H9 (cell line): Measurements from ENCODE around the gene CDC42EP1. TPM values are rescaled to one million over a fixed set of nuclear protein-coding genes. Genes with fewer than 3 reads are reported as not detected.

Experiments used
- DNase-seq: peaks from one replicate; pipeline ENCODE4 v3.0.0-alpha.2; 2017
- H2AFZ ChIP-seq: one replicate; pipeline ENCODE4 v1.6.1; 2013; ENCODE audit warnings: mild to moderate bottlenecking, low read length, control low read depth, moderate library complexity
- H2AK5ac ChIP-seq: 2 replicates; pipeline ENCODE4 v1.6.1; 2013; ENCODE audit warnings: low read length, control low read depth, mixed read lengths; ENCODE audit not compliant: insufficient read length
- H2BK120ac ChIP-seq: one replicate; pipeline ENCODE4 v1.6.1; 2013; ENCODE audit warnings: low read depth, mild to moderate bottlenecking, low read length, control low read depth, inconsistent platforms; ENCODE audit not compliant: poor library complexity, severe bottlenecking
- H2BK12ac ChIP-seq: 2 replicates; pipeline ENCODE4 v1.6.1; 2013; ENCODE audit warnings: low read length, control low read depth, mixed read lengths, low read depth; ENCODE audit not compliant: insufficient read length
- H2BK15ac ChIP-seq: 2 replicates; pipeline ENCODE4 v1.6.1; 2013; ENCODE audit warnings: low read depth, low read length, control low read depth
- H2BK20ac ChIP-seq: one replicate; pipeline ENCODE4 v1.6.1; 2013; ENCODE audit warnings: low read depth, mild to moderate bottlenecking, low read length, control low read depth, inconsistent platforms; ENCODE audit not compliant: poor library complexity, severe bottlenecking
- H2BK5ac ChIP-seq: 2 replicates; pipeline ENCODE4 v1.6.1; 2013; ENCODE audit warnings: low read length, control low read depth, mixed read lengths; ENCODE audit not compliant: insufficient read length
- H3K14ac ChIP-seq: 2 replicates; pipeline ENCODE4 v1.6.1; 2013; ENCODE audit warnings: low read length, control low read depth; ENCODE audit not compliant: insufficient read depth
- H3K18ac ChIP-seq: 2 replicates; pipeline ENCODE4 v1.6.1; 2013; ENCODE audit warnings: low read depth, mild to moderate bottlenecking, mixed read lengths, low read length, control low read depth; ENCODE audit not compliant: insufficient read length
- H3K23ac ChIP-seq: 2 replicates; pipeline ENCODE4 v1.6.1; 2013; ENCODE audit warnings: low read length, control low read depth, mixed read lengths, low read depth; ENCODE audit not compliant: insufficient read length
- H3K23me2 ChIP-seq: 2 replicates; pipeline ENCODE4 v1.6.1; 2013; ENCODE audit warnings: low read depth, mild to moderate bottlenecking, mixed read lengths, low read length, control low read depth; ENCODE audit not compliant: insufficient read length, poor library complexity, severe bottlenecking
- H3K27ac ChIP-seq: 2 replicates; pipeline ENCODE4 v1.5.1; 2013; ENCODE audit warnings: low read length, control low read depth, mixed read lengths, low read depth; ENCODE audit not compliant: insufficient read length
- H3K27me3 ChIP-seq: 2 replicates; pipeline ENCODE4 v1.6.1; 2013; ENCODE audit warnings: low read length, control low read depth, inconsistent platforms; ENCODE audit not compliant: insufficient read depth
- H3K4ac ChIP-seq: 2 replicates; pipeline ENCODE4 v1.6.1; 2013; ENCODE audit warnings: low read depth, mild to moderate bottlenecking, control low read depth, inconsistent platforms, low read length, moderate library complexity
- H3K4me1 ChIP-seq: 2 replicates; pipeline ENCODE4 v1.6.1; 2013; ENCODE audit warnings: low read length, control low read depth, inconsistent platforms; ENCODE audit not compliant: insufficient read depth
- H3K4me2 ChIP-seq: 2 replicates; pipeline ENCODE4 v1.6.1; 2013; ENCODE audit warnings: low read length, control low read depth, mixed read lengths; ENCODE audit not compliant: insufficient read length, insufficient read depth
- H3K56ac ChIP-seq: 2 replicates; pipeline ENCODE4 v1.6.1; 2013; ENCODE audit warnings: low read depth, mild to moderate bottlenecking, mixed read lengths, low read length, control low read depth; ENCODE audit not compliant: insufficient read length
- H3K79me1 ChIP-seq: 2 replicates; pipeline ENCODE4 v1.6.1; 2013; ENCODE audit warnings: low read depth, mild to moderate bottlenecking, moderate library complexity, low read length, control low read depth, inconsistent platforms; ENCODE audit not compliant: insufficient read depth, poor library complexity, severe bottlenecking
- H3K79me2 ChIP-seq: 2 replicates; pipeline ENCODE4 v1.6.1; 2013; ENCODE audit warnings: low read length, control low read depth, inconsistent platforms; ENCODE audit not compliant: insufficient read depth
- H3K9ac ChIP-seq: 2 replicates; pipeline ENCODE4 v1.6.1; 2013; ENCODE audit warnings: low read length, control low read depth, mixed read lengths; ENCODE audit not compliant: insufficient read length; ENCODE audit errors: extremely low read depth
- H3K9me3 ChIP-seq: one replicate; pipeline ENCODE4 v1.6.1; 2013; ENCODE audit warnings: low read depth, low read length, inconsistent platforms; ENCODE audit not compliant: control insufficient read depth
- H3T11ph ChIP-seq: one replicate; pipeline ENCODE4 v1.6.1; 2013; ENCODE audit warnings: mild to moderate bottlenecking, low read length, control low read depth, inconsistent platforms
- H4K20me1 ChIP-seq: one replicate; pipeline ENCODE4 v1.6.1; 2013; ENCODE audit not compliant: control insufficient read depth, insufficient read length, insufficient read depth
- H4K5ac ChIP-seq: 2 replicates; pipeline ENCODE4 v1.6.1; 2013; ENCODE audit warnings: low read depth, mild to moderate bottlenecking, mixed read lengths, low read length, control low read depth; ENCODE audit not compliant: insufficient read length
- H4K8ac ChIP-seq: replicated peaks from 2 replicates; pipeline ENCODE4 v1.6.1; 2013; ENCODE audit warnings: low read length, control low read depth, mixed read lengths, low read depth; ENCODE audit not compliant: insufficient read length
- H4K91ac ChIP-seq: 2 replicates; pipeline ENCODE4 v1.6.1; 2013; ENCODE audit warnings: low read depth, mild to moderate bottlenecking, moderate library complexity, mixed read lengths, low read length, control low read depth; ENCODE audit not compliant: insufficient read length
- H3K27ac Mint-ChIP-seq, 3 experiments: 2 replicates in 2 of 3; 3 replicates in 1 of 3; pipeline ENCODE4 v1.8.0; 2020 to 2021; ENCODE audit warnings: mixed read lengths in 3 of 3, mild to moderate bottlenecking in 1 of 3, moderate library complexity in 1 of 3
- H3K27me3 Mint-ChIP-seq: 2 replicates; pipeline ENCODE4 v1.8.0; 2021; ENCODE audit warnings: low read depth, mild to moderate bottlenecking, moderate library complexity, mixed read lengths
- H3K36me3 Mint-ChIP-seq, 3 experiments: 2 replicates in 2 of 3; 3 replicates in 1 of 3; pipeline ENCODE4 v1.8.0; 2020 to 2021; ENCODE audit warnings: low read depth in 3 of 3, mixed read lengths in 3 of 3; ENCODE audit not compliant: insufficient read depth in 1 of 3
- H3K4me1 Mint-ChIP-seq, 2 experiments: 2 replicates each; pipeline ENCODE4 v1.8.0; 2020; ENCODE audit warnings: mixed read lengths in 2 of 2
- H3K4me3 Mint-ChIP-seq, 2 experiments: 2 replicates in 1 of 2; 3 replicates in 1 of 2; pipeline ENCODE4 v1.8.0; 2020 to 2021; ENCODE audit warnings: mild to moderate bottlenecking in 2 of 2, mixed read lengths in 2 of 2, moderate library complexity in 1 of 2
- H3K9me3 Mint-ChIP-seq, 2 experiments: 2 replicates in 1 of 2; 3 replicates in 1 of 2; pipeline ENCODE4 v1.8.0; 2020; ENCODE audit warnings: mild to moderate bottlenecking in 2 of 2, mixed read lengths in 2 of 2, moderate library complexity in 1 of 2
- CTCF ChIP-seq: fragments of 200-600 bp; sonication (generic); conservative IDR thresholded peaks from 3 replicates; pipeline ENCODE4 v1.8.0; 2021; ENCODE audit warnings: antibody characterized with exemption, mild to moderate bottlenecking
- WGBS: extraction: QIAGEN DNeasy Blood & Tissue Kit; methylation state at CpG from one replicate; pipeline ENCODE4 v1.1.7; 2013; ENCODE audit warnings: missing lambda C conversion rate, low lambda C conversion rate, mixed read lengths; ENCODE audit not compliant: insufficient read length; ENCODE audit errors: extremely low coverage; 5-methylcytosine and 5-hydroxymethylcytosine counted together
- total RNA-seq: library from RNA; stranded (reverse); gene quantifications from 2 replicates; pipeline ENCODE4 v1.2.1, GENCODE V29; 2021

CDC42EP1 gene
- total RNA-seq, 1 experiment from 2014 or later = 23.0 TPM

- H4K5ac ChIP-seq = no peak overlapping the region
- H3K4me2 ChIP-seq = no peak overlapping the region
- Mint-ChIP-seq H3K4me3 (no peak overlapping the region), H3K4me1 (peaks cover 4 to 7% of the 10 kb centered on the region in 2 experiments), H3K9me3 (no peaks in the 10 kb centered on the region), H3K27ac (no peak overlapping the region), H3K36me3 (no peaks in the 10 kb centered on the region), H3K27me3 (peaks cover 6% of the 10 kb centered on the region; the same call in 1 of the 2 replicates)
- no peak overlapping the region for H2BK120ac ChIP-seq
- no peak overlapping the region for H3T11ph ChIP-seq
- H3K27me3 ChIP-seq = no peaks in the 10 kb centered on the region
- H3K56ac ChIP-seq = no peak overlapping the region
- no peak overlapping the region for H3K18ac ChIP-seq
- no peak overlapping the region for H2BK15ac ChIP-seq
- H3K79me1 ChIP-seq = no peaks in the 10 kb centered on the region
- no CpG with 5 or more reads among the region's 5 CpGs for WGBS
- H3K9ac ChIP-seq = no peak overlapping the region
- H3K14ac ChIP-seq = no peak overlapping the region
- no peaks in the 10 kb centered on the region for H4K20me1 ChIP-seq
- DNase-seq = no peak
- H3K9me3 ChIP-seq = no peaks in the 10 kb centered on the region
- no peak overlapping the region for H2AFZ ChIP-seq
- H2BK12ac ChIP-seq = no peak overlapping the region
- no peak overlapping the region for H2BK20ac ChIP-seq
- no peak overlapping the region for H4K91ac ChIP-seq
- H3K79me2 ChIP-seq = no peaks in the 10 kb centered on the region
- H4K8ac ChIP-seq = no peak overlapping the region
- H2BK5ac ChIP-seq = no peak overlapping the region
- H3K27ac ChIP-seq = no peak overlapping the region
- H2AK5ac ChIP-seq = no peak overlapping the region
- no peaks in the 10 kb centered on the region for H3K23me2 ChIP-seq
- H3K4ac ChIP-seq = no peak overlapping the region
- no peaks in the 10 kb centered on the region for H3K4me1 ChIP-seq
- peak; percentile 19; the same call in 1 of the 3 replicates for TF ChIP-seq CTCF
- H3K23ac ChIP-seq = no peak overlapping the region
Measured at GRCh38 chr22:37594237-37594636, 34.0 kb downstream of the CDC42EP1 start.
